HG03378 (cell line): ENCODE measurements around the gene HES6.

Experiments used
- ATAC-seq: cut with Tn5 transposase; IDR thresholded peaks from one replicate; pipeline ENCODE4 v1.9.1; 2021; ENCODE audit warnings: mild to moderate bottlenecking, moderate library complexity; ENCODE audit not compliant: unreplicated experiment

HES6 gene

GRCh38 chr2:238255151-238255551 lies 15.3 kb upstream of the HES6 start:
- no peak for ATAC-seq

- no peak for ATAC-seq
Measured at GRCh38 chr2:238254095-238254723, 14.4 kb upstream of the HES6 start.

- ATAC-seq: no peak
Measured at GRCh38 chr2:238252766-238253630, 13.2 kb upstream of the HES6 start.

- no peak for ATAC-seq
Measured at GRCh38 chr2:238251986-238252385, 12.1 kb upstream of the HES6 start.

- ATAC-seq: no peak
Measured at GRCh38 chr2:238251331-238251730, 11.5 kb upstream of the HES6 start.

- ATAC-seq: no peak
Measured at GRCh38 chr2:238250896-238251295, 11.1 kb upstream of the HES6 start.

GRCh38 chr2:238247841-238248453 lies 8.1 kb upstream of the HES6 start:
- no peak for ATAC-seq

- ATAC-seq: no peak
Measured at GRCh38 chr2:238247002-238247822, 7.4 kb upstream of the HES6 start.

GRCh38 chr2:238244151-238244550 lies 4.3 kb upstream of the HES6 start:
- no peak for ATAC-seq

- ATAC-seq: no peak
Measured at GRCh38 chr2:238243496-238244076, 3.7 kb upstream of the HES6 start.

- no peak for ATAC-seq
Measured at GRCh38 chr2:238242731-238243495, 3.1 kb upstream of the HES6 start.

GRCh38 chr2:238241970-238242369 lies 2.1 kb upstream of the HES6 start:
- ATAC-seq: no peak

GRCh38 chr2:238240757-238241711 lies 1.2 kb upstream of the HES6 start:
- no peak for ATAC-seq

GRCh38 chr2:238239543-238239862 lies 335 bp downstream of the HES6 start:
- no peak for ATAC-seq

- no peak for ATAC-seq
Measured at GRCh38 chr2:238238766-238239542, 884 bp downstream of the HES6 start.

- no peak for ATAC-seq
Measured at GRCh38 chr2:238238311-238238765, 1.5 kb downstream of the HES6 start.

GRCh38 chr2:238237431-238238135 lies 2.3 kb downstream of the HES6 start:
- no peak for ATAC-seq

GRCh38 chr2:238236571-238236970 lies 3.3 kb downstream of the HES6 start:
- no peak for ATAC-seq
